H54 (cell line): ENCODE results near the gene NOM1.
"Not testable (repeated sequence)": the region's sequence is repeated elsewhere in the genome, so short reads cannot be mapped to it uniquely, and the experiment has no call there.

Source experiments
- DNase-seq: peaks from one replicate; pipeline ENCODE4 v3.0.0; 2011; ENCODE audit warnings: low spot score, mixed read lengths; ENCODE audit not compliant: insufficient read length
- FAIRE-seq: peaks from 3 replicates; lab custom pipeline; 2011; peaks lifted over from hg19 to GRCh38; lab: Jason Lieb, UNC
- POLR2A ChIP-seq: IDR thresholded peaks from 2 replicates; pipeline ENCODE4 v1.6.1; 2011; ENCODE audit warnings: low read depth, mild to moderate bottlenecking, low read length

The NOM1 gene

GRCh38 chr7:156949541-156950380 lies at the start of gene NOM1:
Gene NOM1 (plus strand): TSS chr7:156949712. CDS start chr7:156949738, 26 bp downstream.
- peak; percentile 82 for TF ChIP-seq POLR2A
- FAIRE-seq (no peak), DNase-seq (peak; percentile 81)

- DNase-seq, FAIRE-seq: not testable (repeated sequence)
These were observed 49.4 kb upstream of the NOM1 start for GRCh38 chr7:156900093-156900492.

- no peak for TF ChIP-seq POLR2A
- FAIRE-seq (no peak), DNase-seq (peak; percentile 46)
These were observed 46.1 kb upstream of the NOM1 start for GRCh38 chr7:156903232-156903909.

GRCh38 chr7:156906200-156906649 lies 43.3 kb upstream of the NOM1 start:
- no peak for TF ChIP-seq POLR2A
- FAIRE-seq, result no peak
- DNase-seq, result no peak

GRCh38 chr7:156907656-156908055 lies 41.9 kb upstream of the NOM1 start:
- no peak for FAIRE-seq
- TF ChIP-seq POLR2A, result no peak
- no peak for DNase-seq

GRCh38 chr7:156909574-156910252 lies 39.8 kb upstream of the NOM1 start:
- DNase-seq, FAIRE-seq: not testable (repeated sequence)

GRCh38 chr7:156918635-156919034 lies 30.9 kb upstream of the NOM1 start:
- FAIRE-seq (no peak), DNase-seq (no peak)
- no peak for TF ChIP-seq POLR2A

GRCh38 chr7:156919132-156919713 lies 30.3 kb upstream of the NOM1 start:
- no peak for FAIRE-seq
- no peak for DNase-seq
- no peak for TF ChIP-seq POLR2A

- FAIRE-seq, result no peak
- no peak for DNase-seq
These were observed 29.4 kb upstream of the NOM1 start for GRCh38 chr7:156920076-156920475.

GRCh38 chr7:156920487-156921373 lies 28.8 kb upstream of the NOM1 start:
- not testable (repeated sequence) for FAIRE-seq, DNase-seq

More at GRCh38 chr7:156920076-156920475, 29.4 kb upstream of the NOM1 start:
- TF ChIP-seq POLR2A, result no peak

- not testable (repeated sequence) for DNase-seq, FAIRE-seq
These were observed 27.2 kb upstream of the NOM1 start for GRCh38 chr7:156922304-156922703.

GRCh38 chr7:156925821-156926220 lies 23.7 kb upstream of the NOM1 start:
- DNase-seq, FAIRE-seq: not testable (repeated sequence)
